Psoas muscle (tissue), 8 donors: ENCODE results near the gene S100A1. TPM values are rescaled to one million over a fixed set of nuclear protein-coding genes. Genes with fewer than 3 reads are reported as not detected.
A peak's percentile ranks its signal among the peaks of the same experiment; 100 is the strongest.
"Not testable (repeated sequence)": the region's sequence is repeated elsewhere in the genome, so short reads cannot be mapped to it uniquely, and the experiment has no call there.

ENCODE experiments used
- ATAC-seq, 4 donors: fragments of 200-7000 bp; cut with Tn5 transposase; one replicate each; pipeline ENCODE4 v1.9.1; 2020; ENCODE audit warnings: moderate library complexity in 3 of 4, mild to moderate bottlenecking in 2 of 4
- DNase-seq, 2 donors: peaks; one replicate each; pipeline ENCODE4 v3.0.0-alpha.2; 2020
- H3K27ac ChIP-seq: fragments of 200-600 bp; one replicate; pipeline ENCODE4 v1.8.0; 2022
- H3K27me3 ChIP-seq, 3 donors: fragments of 200-600 bp in 1 of 3; one replicate each; pipeline versions ENCODE4 v1.6.1 to v1.8.0; 2013 to 2022; ENCODE audit warnings: low read length in 2 of 3, mild to moderate bottlenecking in 2 of 3, moderate library complexity in 1 of 3; ENCODE audit not compliant: insufficient read depth in 3 of 3
- H3K36me3 ChIP-seq, 2 donors: fragments of 200-600 bp in 1 of 2; one replicate each; pipeline versions ENCODE4 v1.6.1 to v1.8.0; 2013 to 2022; ENCODE audit warnings: low read depth in 1 of 2, mild to moderate bottlenecking in 1 of 2, moderate library complexity in 1 of 2; ENCODE audit not compliant: insufficient read depth in 1 of 2
- H3K4me1 ChIP-seq: fragments of 200-600 bp; one replicate; pipeline ENCODE4 v1.8.0; 2022
- H3K4me3 ChIP-seq: fragments of 200-600 bp; one replicate; pipeline ENCODE4 v1.8.0; 2022; ENCODE audit warnings: mild to moderate bottlenecking
- H3K9me3 ChIP-seq: fragments of 200-600 bp; one replicate; pipeline ENCODE4 v1.8.0; 2022
- WGBS, 3 donors: extraction: QIAGEN DNeasy Blood & Tissue Kit; methylation state at CpG; one replicate each; pipeline versions ENCODE4 v1.1.6 to v1.1.7; 2013; 5-methylcytosine and 5-hydroxymethylcytosine counted together
- intact Hi-C, 2 donors: fragments of 100-400 bp; cut with DNase I; formaldehyde crosslinking; loops; one replicate each; pipeline versions ENCODE4 v1.11.0 to v1.14.2; 2022
- long read RNA-seq, 2 donors: library from polyadenylated mRNA; unstranded; transcript quantifications; one replicate each; pipeline ENCODE4 v2.0.0, GENCODE V29; 2021
- polyA plus RNA-seq, 3 donors: library from polyadenylated mRNA; stranded (reverse); fragments of 200-250 nt; gene quantifications; one replicate each; pipeline ENCODE4 v1.2.3, GENCODE V29; 2013
- total RNA-seq, 4 donors: library from RNA; stranded (reverse); fragmentation: NEBNext Ultra II Directional in 2 of 4; extraction: Animal tissue kit (Norgen Biotek cat#: 25700) in 2 of 4; gene quantifications; one replicate each; pipeline versions ENCODE4 v1.2.1 to v1.2.4, GENCODE V29; 2021 to 2023
- TF ChIP-seq, protein P1 (sequence below): fragments of 200-600 bp; IDR thresholded peaks from one replicate; pipeline ENCODE4 v1.8.0; 2022; ENCODE audit warnings: antibody characterized with exemption
- donor health status: healthy with polysubstance abuse.
- donor health status: DM: no; HTN: no; CAD: no; lungs with moderate emphysema.
- donor health status: Bipolar disorder and iron deficiency.
- donor health status: healthy.
- donor health status: DM: yes; HTN: yes; CAD: no.
- donor health status: DM: no; HTN: no; CAD: no.
- donor health status: DM: no; HTN: no; CAD: no.
- donor health status: DM: yes; HTN: yes; CAD: no.

Gene S100A1
- 1,000 to 10,000 TPM in 3 of 4 donors, 100 to 1,000 TPM in 1; 785 to 1,205 (median 1,028) TPM for total RNA-seq
- polyA plus RNA-seq, result 1,000 to 10,000 TPM in 1 of 3 donors, 100 to 1,000 TPM in 2; 370 to 1,423 (median 918) TPM
- long read RNA-seq, donor 1, transcript S100A1-201 (3 exons, 594 nt), result major isoform, 24 of 50 reads
- long read RNA-seq, donor 1, transcript S100A1-202 (3 exons, 522 nt), result minor isoform, 8 of 50 reads
- long read RNA-seq, donor 1, partial matches to known transcripts, result 2 of 50 reads
- long read RNA-seq, donor 1, other reads (novel, unspliced or antisense), result 16 of 50 reads
- long read RNA-seq, donor 2, transcript S100A1-202 (3 exons, 522 nt), result minor isoform, 22 of 118 reads
- long read RNA-seq, donor 2, transcript S100A1-201 (3 exons, 594 nt), result major isoform, 75 of 118 reads
- long read RNA-seq, donor 2, partial matches to known transcripts, result 20 of 118 reads
- long read RNA-seq, donor 2, other reads (novel, unspliced or antisense), result 1 of 118 reads

DNA sequence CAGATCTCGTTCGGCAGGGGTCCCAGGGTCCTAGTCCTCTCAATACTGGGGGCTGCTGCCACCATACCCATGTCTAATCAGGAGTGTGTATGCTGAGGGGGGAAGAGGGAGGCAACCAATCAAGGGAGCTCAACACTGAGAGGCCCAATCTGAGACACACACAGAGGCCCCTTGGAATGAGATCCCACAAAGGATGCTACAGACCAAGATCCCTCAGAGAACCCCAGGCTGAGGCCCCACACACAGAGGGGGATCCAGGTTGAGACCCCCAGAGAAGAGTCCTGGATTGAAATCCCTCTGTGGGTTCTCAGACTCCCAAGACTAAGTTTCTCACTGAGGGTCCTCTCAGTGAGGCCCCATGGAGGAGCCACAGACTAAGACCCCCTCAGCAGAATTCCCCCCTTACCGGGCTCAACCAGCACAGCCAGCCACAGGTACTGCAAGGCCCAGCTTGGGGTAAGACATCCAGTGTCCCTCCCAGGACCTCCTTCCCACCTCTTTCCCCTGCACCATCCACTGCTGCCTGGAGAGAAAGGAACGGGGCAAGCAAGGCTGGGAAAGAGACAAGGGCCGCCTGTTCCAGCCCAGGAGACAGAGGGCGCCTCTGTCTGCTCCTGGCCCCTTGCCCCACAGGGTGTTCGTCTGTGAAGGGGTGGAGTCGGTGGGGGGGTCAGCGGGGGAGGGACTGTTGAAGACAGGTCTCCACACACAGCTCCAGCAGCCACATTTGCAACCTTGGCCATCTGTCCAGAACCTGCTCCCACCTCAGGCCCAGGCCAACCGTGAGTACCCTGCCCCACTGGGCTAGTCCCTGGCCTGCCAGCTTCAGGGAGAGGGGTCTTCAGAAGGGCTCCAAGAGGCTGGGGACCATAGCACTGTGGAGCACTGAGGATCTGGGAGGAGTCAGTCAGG lies at the start of gene S100A1:
Gene S100A1 (plus strand): TSS at position 720 of the 912 bp plus-strand sequence. CDS start 2,088 bp downstream, outside the sequence.
- DNase-seq, result peak; percentile 77 to 94
- Histone ChIP-seq H3K4me1 (peaks cover 58% of the 10 kb centered on the region), H3K27ac (peak within 1 kb of the TSS; percentile 100), H3K36me3 (peaks cover 0 to 43% of the 10 kb centered on the region in 2 donors), H3K27me3 (no peaks in the 10 kb centered on the region), H3K4me3 (peak within 1 kb of the TSS; percentile 66), H3K9me3 (no peaks in the 10 kb centered on the region)
- TF ChIP-seq, protein P1, sequence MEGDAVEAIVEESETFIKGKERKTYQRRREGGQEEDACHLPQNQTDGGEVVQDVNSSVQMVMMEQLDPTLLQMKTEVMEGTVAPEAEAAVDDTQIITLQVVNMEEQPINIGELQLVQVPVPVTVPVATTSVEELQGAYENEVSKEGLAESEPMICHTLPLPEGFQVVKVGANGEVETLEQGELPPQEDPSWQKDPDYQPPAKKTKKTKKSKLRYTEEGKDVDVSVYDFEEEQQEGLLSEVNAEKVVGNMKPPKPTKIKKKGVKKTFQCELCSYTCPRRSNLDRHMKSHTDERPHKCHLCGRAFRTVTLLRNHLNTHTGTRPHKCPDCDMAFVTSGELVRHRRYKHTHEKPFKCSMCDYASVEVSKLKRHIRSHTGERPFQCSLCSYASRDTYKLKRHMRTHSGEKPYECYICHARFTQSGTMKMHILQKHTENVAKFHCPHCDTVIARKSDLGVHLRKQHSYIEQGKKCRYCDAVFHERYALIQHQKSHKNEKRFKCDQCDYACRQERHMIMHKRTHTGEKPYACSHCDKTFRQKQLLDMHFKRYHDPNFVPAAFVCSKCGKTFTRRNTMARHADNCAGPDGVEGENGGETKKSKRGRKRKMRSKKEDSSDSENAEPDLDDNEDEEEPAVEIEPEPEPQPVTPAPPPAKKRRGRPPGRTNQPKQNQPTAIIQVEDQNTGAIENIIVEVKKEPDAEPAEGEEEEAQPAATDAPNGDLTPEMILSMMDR, result peak; percentile 53
- peak; percentile 70 to 83 (median 76) for ATAC-seq
- intact Hi-C loops, result loop anchor here in 1 of 2 donors (1.0 kb wide), 1 partner anchor 56 kb away; no protein-coding TSS in a partner anchor
- 30 to 48% (median 37%) methylated on average over 9 to 10 of the region's 10 CpGs for WGBS, 3 donors

GRCh38 chr1:153578490-153578889 lies 49.7 kb upstream of the S100A1 start:
- Histone ChIP-seq H3K4me1 (no peaks in the 10 kb centered on the region), H3K4me3 (no peak overlapping the region), H3K9me3 (no peaks in the 10 kb centered on the region), H3K27me3 (peaks cover 0 to 7% (median 0%) of the 10 kb centered on the region in 3 donors), H3K36me3 (no peaks in the 10 kb centered on the region), H3K27ac (no peak overlapping the region)
- intact Hi-C loops, result loop anchor here in 1 of 2 donors (10.0 kb wide), 1 partner anchor 166 kb away; no protein-coding TSS in a partner anchor
- no peak for ATAC-seq
- DNase-seq, result no peak
- TF ChIP-seq, protein P1, result no peak

GRCh38 chr1:153578936-153579335 lies 49.3 kb upstream of the S100A1 start:
- DNase-seq (no peak), ATAC-seq (no peak)
- intact Hi-C loops, result loop anchor here in 1 of 2 donors (10.0 kb wide), 1 partner anchor 166 kb away; no protein-coding TSS in a partner anchor
- Histone ChIP-seq H3K4me3 (no peak overlapping the region), H3K27ac (no peak overlapping the region), H3K36me3 (no peaks in the 10 kb centered on the region), H3K9me3 (no peaks in the 10 kb centered on the region), H3K4me1 (no peaks in the 10 kb centered on the region), H3K27me3 (peaks cover 0 to 7% (median 0%) of the 10 kb centered on the region in 3 donors)
- WGBS, 3 donors, result 81 to 85% (median 84%) methylated on average over 3 of the region's 3 CpGs
- TF ChIP-seq, protein P1, result no peak

GRCh38 chr1:153582836-153583235 lies 45.4 kb upstream of the S100A1 start:
- H3K9me3 ChIP-seq, H3K27me3 ChIP-seq, intact Hi-C loops, H3K4me1 ChIP-seq, ATAC-seq, H3K4me3 ChIP-seq, DNase-seq, H3K27ac ChIP-seq, H3K36me3 ChIP-seq: not testable (repeated sequence)
- WGBS, 3 donors, result 93 to 97% (median 94%) methylated on average over 24 to 34 of the region's 34 CpGs

DNA sequence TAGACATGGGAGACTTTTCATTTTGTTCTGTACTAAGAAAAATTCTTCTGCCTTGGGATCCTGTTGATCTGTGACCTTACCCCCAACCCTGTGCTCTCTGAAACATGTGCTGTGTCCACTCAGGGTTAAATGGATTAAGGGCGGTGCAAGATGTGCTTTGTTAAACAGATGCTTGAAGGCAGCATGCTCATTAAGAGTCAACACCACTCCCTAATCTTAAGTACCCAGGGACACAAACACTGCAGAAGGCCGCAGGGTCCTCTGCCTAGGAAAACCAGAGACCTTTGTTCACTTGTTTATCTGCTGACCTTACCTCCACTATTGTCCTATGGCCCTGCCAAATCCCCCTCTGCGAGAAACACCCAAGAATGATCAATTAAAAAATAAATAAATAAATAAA lies 44.7 kb upstream of the S100A1 start:
- 88 to 95% (median 92%) methylated on average over 2 to 3 of the region's 3 CpGs for WGBS, 3 donors
- H3K4me3 ChIP-seq, ATAC-seq, intact Hi-C loops, H3K27me3 ChIP-seq, H3K9me3 ChIP-seq, H3K36me3 ChIP-seq, H3K4me1 ChIP-seq, DNase-seq, H3K27ac ChIP-seq: not testable (repeated sequence)
